ENCODE results near the gene SYT9.

DNA sequence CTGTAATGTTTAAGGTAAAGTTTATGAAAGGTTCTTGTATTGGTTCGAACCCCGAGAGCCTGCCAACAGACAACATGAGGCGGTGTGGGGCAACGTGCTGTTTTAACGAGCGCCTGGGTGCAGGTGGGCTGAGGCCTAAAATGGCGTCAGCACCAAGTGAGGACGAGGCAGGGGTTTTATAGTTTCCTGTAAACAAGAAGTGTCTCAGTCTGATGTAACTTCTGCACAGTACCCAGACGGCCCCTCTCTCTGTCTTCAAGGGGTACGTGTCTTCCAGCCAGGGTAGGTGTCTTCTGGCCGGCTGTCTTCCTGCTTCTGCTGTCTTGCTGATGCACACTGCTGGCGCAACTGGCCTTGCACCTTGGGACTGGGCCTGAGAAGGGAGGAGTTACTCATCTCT, 264.8 kb downstream of the SYT9 start:
- TF ChIP-seq POLR2A (IDR thresholded peaks at IDR 0.05; ENCODE audit: low read depth, low read length) (no peak), POLR2AphosphoS5 (IDR thresholded peaks at IDR 0.05; ENCODE audit: low read depth, low read length) (no peak)

Measured in GM12892 (cell line).